ENCODE measurements around the gene MAPK7.

DNA sequence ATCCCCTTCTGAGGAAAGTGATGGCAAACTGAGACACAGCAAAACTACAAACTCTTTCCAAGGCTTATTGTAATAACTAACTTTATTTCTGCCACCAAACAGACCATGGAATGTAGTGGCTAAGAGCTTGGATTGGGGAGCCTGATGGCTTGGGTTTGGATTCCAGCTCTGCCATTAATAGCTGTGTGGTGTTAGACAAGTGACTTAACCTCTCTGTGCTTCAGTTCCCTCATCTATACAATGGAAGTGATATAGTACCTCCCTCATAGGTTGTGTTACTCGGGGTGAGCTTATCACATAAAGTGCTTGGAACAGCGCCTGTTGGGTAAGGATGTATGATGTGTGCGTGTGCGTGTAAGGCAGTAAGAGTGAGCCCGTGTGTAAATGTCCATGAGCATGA is 26.8 kb downstream of the MAPK7 start:
- TF ChIP-seq, protein P1, sequence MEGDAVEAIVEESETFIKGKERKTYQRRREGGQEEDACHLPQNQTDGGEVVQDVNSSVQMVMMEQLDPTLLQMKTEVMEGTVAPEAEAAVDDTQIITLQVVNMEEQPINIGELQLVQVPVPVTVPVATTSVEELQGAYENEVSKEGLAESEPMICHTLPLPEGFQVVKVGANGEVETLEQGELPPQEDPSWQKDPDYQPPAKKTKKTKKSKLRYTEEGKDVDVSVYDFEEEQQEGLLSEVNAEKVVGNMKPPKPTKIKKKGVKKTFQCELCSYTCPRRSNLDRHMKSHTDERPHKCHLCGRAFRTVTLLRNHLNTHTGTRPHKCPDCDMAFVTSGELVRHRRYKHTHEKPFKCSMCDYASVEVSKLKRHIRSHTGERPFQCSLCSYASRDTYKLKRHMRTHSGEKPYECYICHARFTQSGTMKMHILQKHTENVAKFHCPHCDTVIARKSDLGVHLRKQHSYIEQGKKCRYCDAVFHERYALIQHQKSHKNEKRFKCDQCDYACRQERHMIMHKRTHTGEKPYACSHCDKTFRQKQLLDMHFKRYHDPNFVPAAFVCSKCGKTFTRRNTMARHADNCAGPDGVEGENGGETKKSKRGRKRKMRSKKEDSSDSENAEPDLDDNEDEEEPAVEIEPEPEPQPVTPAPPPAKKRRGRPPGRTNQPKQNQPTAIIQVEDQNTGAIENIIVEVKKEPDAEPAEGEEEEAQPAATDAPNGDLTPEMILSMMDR (IDR thresholded peaks at IDR 0.05; ENCODE audit: insufficient read depth, low read length, poor library complexity, severe bottlenecking) = no peak
- no peak for TF ChIP-seq EZH2phosphoT487 (conservative IDR thresholded peaks at IDR 0.05; ENCODE audit: low read length)

All from SU-DHL-6 (cell line).